ENCODE results near the gene REV1.

DNA sequence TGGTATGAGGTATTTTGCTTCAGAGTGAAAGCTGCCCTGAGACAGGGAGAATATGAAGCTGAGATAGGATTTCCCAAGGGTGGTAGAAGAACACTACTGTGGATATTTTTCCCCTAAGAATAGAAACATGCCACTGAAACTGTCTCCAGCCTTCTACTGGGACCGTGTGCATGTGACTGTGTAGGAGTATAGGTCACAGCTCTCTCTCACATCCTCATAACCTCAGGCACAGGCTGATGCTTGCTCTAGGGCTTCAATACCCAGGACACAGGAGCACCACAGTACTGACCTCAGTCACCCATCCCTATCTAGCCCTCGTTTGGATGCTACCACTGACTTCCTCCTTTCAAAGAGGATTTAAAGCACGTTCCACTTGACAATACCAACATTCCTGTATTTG lies 67.2 kb downstream of the REV1 start:
- TF ChIP-seq GATA3 (IDR thresholded peaks at IDR 0.05; ENCODE audit: low read depth, low read length) (no peak), GATA2 (IDR thresholded peaks at IDR 0.05; ENCODE audit: low read depth, low read length) (no peak)

Data from SH-SY5Y (cell line).